ENCODE data around the gene PCDH1. TPM values are rescaled to one million over a fixed set of nuclear protein-coding genes. Genes with fewer than 3 reads are reported as not detected.

The PCDH1 gene
- total and polyA plus RNA-seq, 2 of the 8 experiments (the other 6 are each of a cell fraction or from before 2014, with no cell fraction given): 101 to 102 TPM

DNA sequence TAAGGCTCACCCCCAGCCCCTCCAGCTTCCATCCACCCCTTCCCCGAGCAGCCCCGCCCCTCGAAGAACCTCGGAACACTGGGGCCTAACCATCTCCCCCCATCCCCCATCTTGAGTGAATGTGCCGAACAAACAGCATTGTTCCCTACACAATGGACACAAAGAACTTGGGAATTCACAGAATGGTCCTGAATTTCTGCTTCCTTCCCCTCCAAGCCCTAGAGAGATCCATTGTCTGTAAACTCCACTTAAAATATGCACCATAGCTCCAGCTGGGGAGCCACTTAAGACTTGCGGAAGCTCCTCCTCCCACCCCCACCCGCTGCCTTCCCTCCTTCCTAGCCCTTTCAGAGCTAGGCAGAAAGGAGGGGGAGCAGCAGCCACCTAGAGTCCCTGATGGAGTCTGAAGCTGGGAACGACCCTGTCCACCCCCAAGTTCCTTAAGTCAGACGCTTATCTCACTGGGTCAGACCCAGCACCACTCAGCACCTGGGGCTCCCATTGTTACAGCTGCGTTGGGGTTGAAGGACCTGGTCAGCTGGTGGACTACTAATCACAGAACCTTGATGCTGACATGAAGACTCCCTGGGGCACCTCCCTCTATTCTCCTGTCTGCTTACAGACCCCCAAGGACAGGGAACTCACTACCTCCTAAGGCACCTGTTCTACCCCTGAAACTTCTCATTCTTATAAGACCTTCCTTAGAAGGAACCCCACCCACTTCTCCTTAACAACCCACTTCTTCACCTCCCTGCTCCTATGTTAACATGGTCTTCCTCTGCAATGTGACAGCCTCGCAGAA, 61.4 kb downstream of the PCDH1 start (continued):
- TF ChIP-seq RBBP5 (IDR thresholded peaks at IDR 0.05; ENCODE audit: borderline replicate concordance, low read depth, low read length) (no peak), SP4 (IDR thresholded peaks at IDR 0.05; ENCODE audit: low read length) (peak; percentile 53; the same call in 1 of the 2 replicates), SRF (IDR thresholded peaks at IDR 0.05; ENCODE audit: low read depth, low read length) (no peak), HDAC6 (IDR thresholded peaks at IDR 0.05; ENCODE audit: low read depth, low read length) (no peak), GABPA (IDR thresholded peaks at IDR 0.05; ENCODE audit: borderline replicate concordance, insufficient read depth, low read length) (no peak), KDM4A (IDR thresholded peaks at IDR 0.05; ENCODE audit: low read depth, low read length, severe bottlenecking) (no peak), BRCA1 (IDR thresholded peaks at IDR 0.05; ENCODE audit: low read depth, low read length) (no peak), SIRT6 (IDR thresholded peaks at IDR 0.05; ENCODE audit: low read length) (no peak), SP2 (IDR thresholded peaks at IDR 0.05; ENCODE audit: low read length) (no peak), TCF12 (IDR thresholded peaks at IDR 0.05; ENCODE audit: low read depth, low read length) (peak; percentile 86), CHD2 (IDR thresholded peaks at IDR 0.05; ENCODE audit: low read length) (no peak), JUND (IDR thresholded peaks at IDR 0.05; ENCODE audit: low read length) (peak; percentile 30; the same call in 1 of the 2 replicates), ZNF274 (IDR thresholded peaks at IDR 0.05; ENCODE audit: borderline replicate concordance, extremely low read depth, low read length) (no peak), EZH2 (IDR thresholded peaks at IDR 0.05; ENCODE audit: low read depth, low read length, severe bottlenecking) (no peak), SIX5 (IDR thresholded peaks at IDR 0.05; ENCODE audit: low read depth, low read length) (no peak), FOSL1 (IDR thresholded peaks at IDR 0.05; ENCODE audit: insufficient read depth, low read depth, low read length) (no peak), SAP30 (IDR thresholded peaks at IDR 0.05; ENCODE audit: insufficient read depth, insufficient replicate concordance, low read length) (no peak)
- TF ChIP-seq, protein P1, sequence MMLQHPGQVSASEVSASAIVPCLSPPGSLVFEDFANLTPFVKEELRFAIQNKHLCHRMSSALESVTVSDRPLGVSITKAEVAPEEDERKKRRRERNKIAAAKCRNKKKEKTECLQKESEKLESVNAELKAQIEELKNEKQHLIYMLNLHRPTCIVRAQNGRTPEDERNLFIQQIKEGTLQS (IDR thresholded peaks at IDR 0.05; ENCODE audit: insufficient read depth, low read depth, low read length): no peak
- TF ChIP-seq, protein P2, sequence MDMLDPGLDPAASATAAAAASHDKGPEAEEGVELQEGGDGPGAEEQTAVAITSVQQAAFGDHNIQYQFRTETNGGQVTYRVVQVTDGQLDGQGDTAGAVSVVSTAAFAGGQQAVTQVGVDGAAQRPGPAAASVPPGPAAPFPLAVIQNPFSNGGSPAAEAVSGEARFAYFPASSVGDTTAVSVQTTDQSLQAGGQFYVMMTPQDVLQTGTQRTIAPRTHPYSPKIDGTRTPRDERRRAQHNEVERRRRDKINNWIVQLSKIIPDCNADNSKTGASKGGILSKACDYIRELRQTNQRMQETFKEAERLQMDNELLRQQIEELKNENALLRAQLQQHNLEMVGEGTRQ (IDR thresholded peaks at IDR 0.05; ENCODE audit: low read length): no peak
- TF ChIP-seq, protein P3, sequence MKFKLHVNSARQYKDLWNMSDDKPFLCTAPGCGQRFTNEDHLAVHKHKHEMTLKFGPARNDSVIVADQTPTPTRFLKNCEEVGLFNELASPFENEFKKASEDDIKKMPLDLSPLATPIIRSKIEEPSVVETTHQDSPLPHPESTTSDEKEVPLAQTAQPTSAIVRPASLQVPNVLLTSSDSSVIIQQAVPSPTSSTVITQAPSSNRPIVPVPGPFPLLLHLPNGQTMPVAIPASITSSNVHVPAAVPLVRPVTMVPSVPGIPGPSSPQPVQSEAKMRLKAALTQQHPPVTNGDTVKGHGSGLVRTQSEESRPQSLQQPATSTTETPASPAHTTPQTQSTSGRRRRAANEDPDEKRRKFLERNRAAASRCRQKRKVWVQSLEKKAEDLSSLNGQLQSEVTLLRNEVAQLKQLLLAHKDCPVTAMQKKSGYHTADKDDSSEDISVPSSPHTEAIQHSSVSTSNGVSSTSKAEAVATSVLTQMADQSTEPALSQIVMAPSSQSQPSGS (IDR thresholded peaks at IDR 0.05; ENCODE audit: low read length): no peak
- TF ChIP-seq, protein P4, sequence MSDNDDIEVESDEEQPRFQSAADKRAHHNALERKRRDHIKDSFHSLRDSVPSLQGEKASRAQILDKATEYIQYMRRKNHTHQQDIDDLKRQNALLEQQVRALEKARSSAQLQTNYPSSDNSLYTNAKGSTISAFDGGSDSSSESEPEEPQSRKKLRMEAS (IDR thresholded peaks at IDR 0.05): peak; percentile 22; the same call in 1 of the 2 replicates

Data from H1 (cell line).